Stomach (tissue), 9 donors: Measurements from ENCODE around the gene KHNYN. TPM values are rescaled to one million over a fixed set of nuclear protein-coding genes. Genes with fewer than 3 reads are reported as not detected.

Experiments used
- DNase-seq, 2 donors: peaks; one replicate each; pipeline versions ENCODE4 v3.0.0 to v3.0.0-alpha.2; 2013 to 2019
- H3K27ac ChIP-seq, 5 donors: fragments of 200-600 bp in 4 of 5; sonication (generic) in 4 of 5; one replicate each; pipeline ENCODE4 v1.5.1; 2013 to 2019; ENCODE audit warnings: mild to moderate bottlenecking in 1 of 5, moderate library complexity in 1 of 5
- H3K27me3 ChIP-seq, 3 donors: fragments of 200-600 bp; sonication (generic); one replicate each; pipeline ENCODE4 v1.5.1; 2017 to 2019; ENCODE audit warnings: mixed run types in 1 of 3
- H3K36me3 ChIP-seq, 4 donors: fragments of 200-600 bp; sonication (generic); 1 replicate in 3 of 4; 2 replicates in 1 of 4; pipeline ENCODE4 v1.5.1; 2016 to 2019
- H3K4me1 ChIP-seq, 4 donors: fragments of 200-600 bp; sonication (generic); one replicate each; pipeline ENCODE4 v1.5.1; 2016 to 2019
- H3K4me3 ChIP-seq, 4 donors: fragments of 200-600 bp; sonication (generic) in 3 of 4; one replicate each; pipeline ENCODE4 v1.5.1; 2016 to 2019; ENCODE audit warnings: mild to moderate bottlenecking in 1 of 4
- H3K9me3 ChIP-seq, 4 donors: fragments of 200-600 bp; sonication (generic); one replicate each; pipeline ENCODE4 v1.5.1; 2016 to 2019
- EP300 ChIP-seq: sonication (generic); formaldehyde crosslinking; IDR thresholded peaks from one replicate; pipeline ENCODE4 v1.6.1; 2017; ENCODE audit warnings: antibody characterized with exemption
- POLR2A ChIP-seq, 4 donors: fragments of 450-650 bp; IDR thresholded peaks; one replicate each; pipeline ENCODE4 v1.6.1; 2016; ENCODE audit warnings: antibody characterized with exemption in 4 of 4, control low read depth in 2 of 4, mild to moderate bottlenecking in 1 of 4, moderate library complexity in 1 of 4
- POLR2AphosphoS5 ChIP-seq, 3 donors: sonication (generic); formaldehyde crosslinking; IDR thresholded peaks; one replicate each; pipeline ENCODE4 v1.6.1; 2016; ENCODE audit warnings: antibody characterized with exemption in 3 of 3
- WGBS, 5 donors: extraction: QIAGEN DNeasy Blood & Tissue Kit in 3 of 5; methylation state at CpG; one replicate each; pipeline versions ENCODE4 v1.1.5 to v1.1.7; 2013 to 2018; 5-methylcytosine and 5-hydroxymethylcytosine counted together
- intact Hi-C: fragments of 100-400 bp; cut with DNase I; formaldehyde crosslinking; loops from one replicate; pipeline ENCODE4 v1.15.1; 2023; ENCODE audit warnings: low total_unique reads
- polyA plus RNA-seq, 3 donors: library from polyadenylated mRNA; stranded (reverse); fragments of 200-250 nt; gene quantifications; one replicate each; pipeline ENCODE4 v1.2.3, GENCODE V29; 2013
- total RNA-seq, 5 donors: library from RNA; depleted of rRNA; stranded (reverse); fragments of >200 nt; gene quantifications; one replicate each; pipeline versions ENCODE4 v1.1.0 to v1.2.3, GENCODE V29; 2014 to 2016
- TF ChIP-seq, protein P1 (sequence below), 7 experiments: fragments of 450-650 bp in 4 of 7; fragments of 200-600 bp in 3 of 7; sonication (generic) in 3 of 7; IDR thresholded peaks; one replicate each; pipeline ENCODE4 v1.5.1; 2016 to 2019; ENCODE audit warnings: antibody characterized with exemption in 7 of 7, control low read depth in 2 of 7, mild to moderate bottlenecking in 1 of 7
- donor health status: healthy with polysubstance abuse.
- donor health status: Bipolar disorder and iron deficiency.
- donor health status: healthy.

The KHNYN gene
- total and polyA plus RNA-seq, 8 donors = 13.9 to 348 (median 65.5) TPM

DNA sequence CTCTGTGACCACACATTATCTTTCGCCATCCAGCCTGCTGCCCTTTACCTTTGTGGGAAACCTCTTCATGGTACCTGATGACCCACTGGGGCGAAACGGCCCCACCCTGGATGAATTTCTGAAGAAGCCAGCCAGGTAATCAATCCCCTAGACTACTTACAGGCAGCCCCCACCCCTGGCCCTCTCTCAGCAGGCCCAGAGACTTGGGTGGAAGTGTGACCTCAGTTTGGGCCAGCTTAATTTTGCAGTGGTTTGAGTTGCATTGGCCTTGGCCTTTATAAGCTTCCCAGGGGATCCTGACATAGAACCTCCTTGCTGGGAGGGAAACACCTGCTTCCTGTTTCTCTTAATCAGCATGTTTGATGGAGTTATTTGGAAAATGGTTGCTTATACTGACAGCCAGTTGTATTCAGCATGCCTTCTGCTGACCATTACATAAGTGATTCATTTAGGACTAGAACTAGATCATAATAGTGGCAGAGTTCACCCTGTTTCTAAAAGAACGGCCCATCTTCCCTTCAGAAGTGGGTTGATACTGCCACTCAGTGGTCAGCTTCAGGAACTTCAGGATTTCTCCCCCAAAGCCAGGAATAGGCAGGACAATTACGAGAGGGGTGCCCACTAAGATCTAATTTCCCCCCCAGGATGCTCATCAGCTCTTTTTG, 6.7 kb downstream of the KHNYN start:
- DNase-seq = peak in 1 of 2 donors; percentile 89
- no peaks in the 10 kb centered on the region for H3K27me3 ChIP-seq
- TF ChIP-seq POLR2AphosphoS5 (IDR thresholded peaks at IDR 0.05) (peak in 2 of 3 donors; percentile 46 to 73), EP300 (no peak), POLR2A (IDR thresholded peaks at IDR 0.05) (no peak)
- TF ChIP-seq, protein P1, sequence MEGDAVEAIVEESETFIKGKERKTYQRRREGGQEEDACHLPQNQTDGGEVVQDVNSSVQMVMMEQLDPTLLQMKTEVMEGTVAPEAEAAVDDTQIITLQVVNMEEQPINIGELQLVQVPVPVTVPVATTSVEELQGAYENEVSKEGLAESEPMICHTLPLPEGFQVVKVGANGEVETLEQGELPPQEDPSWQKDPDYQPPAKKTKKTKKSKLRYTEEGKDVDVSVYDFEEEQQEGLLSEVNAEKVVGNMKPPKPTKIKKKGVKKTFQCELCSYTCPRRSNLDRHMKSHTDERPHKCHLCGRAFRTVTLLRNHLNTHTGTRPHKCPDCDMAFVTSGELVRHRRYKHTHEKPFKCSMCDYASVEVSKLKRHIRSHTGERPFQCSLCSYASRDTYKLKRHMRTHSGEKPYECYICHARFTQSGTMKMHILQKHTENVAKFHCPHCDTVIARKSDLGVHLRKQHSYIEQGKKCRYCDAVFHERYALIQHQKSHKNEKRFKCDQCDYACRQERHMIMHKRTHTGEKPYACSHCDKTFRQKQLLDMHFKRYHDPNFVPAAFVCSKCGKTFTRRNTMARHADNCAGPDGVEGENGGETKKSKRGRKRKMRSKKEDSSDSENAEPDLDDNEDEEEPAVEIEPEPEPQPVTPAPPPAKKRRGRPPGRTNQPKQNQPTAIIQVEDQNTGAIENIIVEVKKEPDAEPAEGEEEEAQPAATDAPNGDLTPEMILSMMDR (IDR thresholded peaks at IDR 0.05) = peak in 5 of 7 experiments; percentile 56 to 87 (median 70)
- peaks cover 46 to 97% (median 89%) of the 10 kb centered on the region in 4 donors for H3K36me3 ChIP-seq
- peak overlapping the region in 4 of 5 donors; percentile 27 to 72 (median 60) for H3K27ac ChIP-seq
- no peaks in the 10 kb centered on the region for H3K9me3 ChIP-seq
- peaks cover 39 to 93% (median 74%) of the 10 kb centered on the region in 4 donors for H3K4me1 ChIP-seq
- intact Hi-C loops = no loop called here
- H3K4me3 ChIP-seq = no peak overlapping the region
- WGBS, 5 donors = 38 to 51% (median 49%) methylated on average over 5 of the region's 5 CpGs

DNA sequence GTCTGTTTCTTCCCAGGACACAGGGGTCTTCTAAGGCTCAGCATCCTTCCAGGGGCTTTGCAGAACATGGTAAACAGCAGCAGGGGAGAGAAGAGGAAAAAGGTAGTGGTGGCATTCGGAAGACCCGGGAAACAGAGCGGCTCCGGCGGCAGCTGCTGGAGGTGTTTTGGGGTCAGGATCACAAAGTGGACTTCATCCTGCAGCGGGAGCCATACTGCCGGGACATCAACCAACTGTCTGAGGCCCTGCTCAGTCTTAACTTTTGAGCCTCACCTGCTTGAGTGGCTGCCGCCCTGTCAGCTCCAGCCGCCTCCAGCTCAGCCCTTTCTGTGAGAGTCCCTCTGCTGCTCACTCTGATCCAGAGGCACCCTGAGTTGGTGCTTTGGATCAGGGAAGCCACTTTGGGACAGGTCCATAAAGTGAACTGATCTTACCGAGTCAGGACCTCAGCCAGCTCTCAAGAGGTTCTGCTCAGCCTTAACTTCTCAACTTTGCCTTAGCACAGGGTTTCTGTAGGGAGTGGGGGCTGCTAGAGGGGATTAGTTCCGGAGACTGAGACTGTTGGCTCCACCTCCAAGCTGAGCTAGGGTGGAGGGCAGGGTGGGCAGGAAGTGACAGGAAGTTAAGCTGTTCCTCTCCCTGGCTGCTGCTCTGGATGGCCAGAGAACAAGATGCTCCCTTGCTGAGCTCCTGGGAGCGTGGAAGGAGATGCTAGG, 7.4 kb downstream of the KHNYN start:
- WGBS, 5 donors = 66 to 81% (median 74%) methylated on average over 12 of the region's 12 CpGs
- intact Hi-C loops = no loop called here
- Histone ChIP-seq H3K9me3 (no peaks in the 10 kb centered on the region), H3K4me3 (peak overlapping the region in 1 of 4 donors; percentile 12), H3K4me1 (peaks cover 37 to 93% (median 74%) of the 10 kb centered on the region in 4 donors), H3K36me3 (peaks cover 41 to 90% (median 84%) of the 10 kb centered on the region in 4 donors), H3K27me3 (no peaks in the 10 kb centered on the region), H3K27ac (peak overlapping the region in 4 of 5 donors; percentile 27 to 72 (median 60))
- no peak for TF ChIP-seq POLR2AphosphoS5 (IDR thresholded peaks at IDR 0.05)
- TF ChIP-seq, protein P1 (IDR thresholded peaks at IDR 0.05) = no peak
- TF ChIP-seq EP300 = no peak
- no peak for TF ChIP-seq POLR2A (IDR thresholded peaks at IDR 0.05)
- peak in 1 of 2 donors; percentile 47 for DNase-seq

DNA sequence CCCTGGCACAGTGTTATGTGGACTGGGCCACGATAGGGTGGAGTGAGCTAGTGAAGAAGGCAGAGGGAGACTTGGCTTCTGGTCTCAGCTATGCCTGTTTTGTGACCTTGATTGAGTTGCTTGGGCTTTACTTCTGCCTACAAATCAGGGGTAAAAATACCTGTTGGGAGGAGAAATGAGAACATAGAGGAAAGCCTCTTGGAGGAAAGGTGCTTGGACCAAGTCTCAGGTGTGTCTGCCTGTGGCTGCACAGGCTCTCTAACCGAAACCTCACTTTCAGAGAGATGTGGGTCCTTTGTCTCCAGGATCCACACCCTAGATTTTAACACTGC, 7.9 kb downstream of the KHNYN start:
- Histone ChIP-seq H3K36me3 (peaks cover 36 to 85% (median 79%) of the 10 kb centered on the region in 4 donors), H3K9me3 (no peaks in the 10 kb centered on the region), H3K27ac (peak overlapping the region in 3 of 5 donors; percentile 52 to 72 (median 67)), H3K4me3 (no peak overlapping the region), H3K4me1 (peaks cover 32 to 89% (median 69%) of the 10 kb centered on the region in 4 donors), H3K27me3 (no peaks in the 10 kb centered on the region)
- WGBS, 5 donors = 58 to 78% (median 69%) methylated on average over 2 of the region's 2 CpGs
- TF ChIP-seq POLR2AphosphoS5 (IDR thresholded peaks at IDR 0.05) = no peak
- no peak for TF ChIP-seq EP300
- TF ChIP-seq, protein P1 (IDR thresholded peaks at IDR 0.05) = no peak
- TF ChIP-seq POLR2A (IDR thresholded peaks at IDR 0.05) = no peak
- intact Hi-C loops = no loop called here
- no peak for DNase-seq

DNA sequence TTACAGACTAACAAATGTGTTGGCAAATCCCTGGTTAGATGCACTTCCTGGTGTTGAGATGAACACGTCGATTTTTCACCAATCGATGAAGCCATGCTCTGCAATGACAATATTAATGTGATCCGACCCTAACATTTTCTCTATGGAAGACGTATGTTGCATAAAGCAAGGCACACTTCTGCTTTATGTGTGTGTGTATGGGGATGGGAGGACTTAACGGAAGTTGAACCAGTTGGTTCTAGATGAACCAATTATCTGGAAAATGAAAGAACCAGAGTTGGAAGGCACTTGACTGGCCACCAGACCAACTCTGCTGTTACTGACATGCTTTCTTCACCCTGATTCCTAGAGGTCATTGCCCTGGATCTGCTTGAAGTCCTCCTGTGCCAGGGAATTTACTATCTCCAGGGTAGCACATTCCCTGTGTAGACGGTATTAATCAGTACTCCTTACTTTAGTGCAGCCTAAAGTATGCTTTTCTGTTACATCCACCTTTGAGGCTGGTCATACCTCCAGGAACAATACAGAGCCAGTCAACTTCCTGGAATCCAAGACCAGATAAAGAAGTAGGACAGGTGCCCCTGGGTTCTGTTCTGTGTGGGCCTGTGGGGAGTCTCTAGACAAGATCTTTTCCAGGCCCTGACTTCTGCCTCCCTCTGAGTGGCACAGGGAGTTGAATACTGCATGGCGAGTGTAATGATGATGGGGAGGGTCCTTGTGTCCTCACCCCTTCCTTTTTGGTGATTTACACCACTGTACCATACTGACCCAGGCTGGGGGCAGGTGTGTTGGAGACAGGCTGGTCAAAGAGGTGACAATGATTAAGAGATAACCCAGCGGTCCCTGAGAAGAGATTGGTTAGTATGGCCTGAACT, 8.7 kb downstream of the KHNYN start:
- no peak for DNase-seq
- no peak for TF ChIP-seq EP300
- no peak for TF ChIP-seq POLR2A (IDR thresholded peaks at IDR 0.05)
- no peak for TF ChIP-seq POLR2AphosphoS5 (IDR thresholded peaks at IDR 0.05)
- TF ChIP-seq, protein P1 (IDR thresholded peaks at IDR 0.05) = no peak
- Histone ChIP-seq H3K27ac (peak overlapping the region in 2 of 5 donors; percentile 45 to 72), H3K4me3 (no peak overlapping the region), H3K27me3 (no peaks in the 10 kb centered on the region), H3K36me3 (peaks cover 29 to 78% (median 71%) of the 10 kb centered on the region in 4 donors), H3K4me1 (peaks cover 30 to 84% (median 65%) of the 10 kb centered on the region in 4 donors), H3K9me3 (no peaks in the 10 kb centered on the region)
- intact Hi-C loops = no loop called here
- 53 to 69% (median 59%) methylated on average over 8 to 9 of the region's 9 CpGs for WGBS, 5 donors
